BE2C (cell line): ENCODE measurements around the gene PRND.

Experiments used
- DNase-seq: peaks from one replicate; pipeline ENCODE4 v3.0.0-alpha.2; 2020
- H3K27me3 ChIP-seq: fragments of 250-450 bp; sonication (Bioruptor Pico); 2 replicates; pipeline ENCODE4 v1.5.1; 2020; ENCODE audit warnings: mild to moderate bottlenecking
- H3K36me3 ChIP-seq: fragments of 250-450 bp; sonication (Bioruptor Pico); 2 replicates; pipeline ENCODE4 v1.5.1; 2020; ENCODE audit warnings: mild to moderate bottlenecking
- H3K4me1 ChIP-seq: fragments of 250-450 bp; sonication (Bioruptor Pico); 2 replicates; pipeline ENCODE4 v1.5.1; 2020
- H3K4me3 ChIP-seq: 2 replicates; pipeline ENCODE4 v1.5.1; 2011; ENCODE audit warnings: low read depth, low read length
- H3K9me3 ChIP-seq: fragments of 250-450 bp; sonication (Bioruptor Pico); 2 replicates; pipeline ENCODE4 v1.5.1; 2020
- TF ChIP-seq, protein P1 (sequence below): IDR thresholded peaks from 2 replicates; pipeline ENCODE4 v1.5.1; 2012; ENCODE audit warnings: mild to moderate bottlenecking, low read depth, low read length

PRND gene

GRCh38 chr20:4724459-4725262 lies 3.0 kb downstream of the PRND start:
- TF ChIP-seq, protein P1, sequence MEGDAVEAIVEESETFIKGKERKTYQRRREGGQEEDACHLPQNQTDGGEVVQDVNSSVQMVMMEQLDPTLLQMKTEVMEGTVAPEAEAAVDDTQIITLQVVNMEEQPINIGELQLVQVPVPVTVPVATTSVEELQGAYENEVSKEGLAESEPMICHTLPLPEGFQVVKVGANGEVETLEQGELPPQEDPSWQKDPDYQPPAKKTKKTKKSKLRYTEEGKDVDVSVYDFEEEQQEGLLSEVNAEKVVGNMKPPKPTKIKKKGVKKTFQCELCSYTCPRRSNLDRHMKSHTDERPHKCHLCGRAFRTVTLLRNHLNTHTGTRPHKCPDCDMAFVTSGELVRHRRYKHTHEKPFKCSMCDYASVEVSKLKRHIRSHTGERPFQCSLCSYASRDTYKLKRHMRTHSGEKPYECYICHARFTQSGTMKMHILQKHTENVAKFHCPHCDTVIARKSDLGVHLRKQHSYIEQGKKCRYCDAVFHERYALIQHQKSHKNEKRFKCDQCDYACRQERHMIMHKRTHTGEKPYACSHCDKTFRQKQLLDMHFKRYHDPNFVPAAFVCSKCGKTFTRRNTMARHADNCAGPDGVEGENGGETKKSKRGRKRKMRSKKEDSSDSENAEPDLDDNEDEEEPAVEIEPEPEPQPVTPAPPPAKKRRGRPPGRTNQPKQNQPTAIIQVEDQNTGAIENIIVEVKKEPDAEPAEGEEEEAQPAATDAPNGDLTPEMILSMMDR = no peak
- no peak for DNase-seq

GRCh38 chr20:4725263-4725550 lies 3.5 kb downstream of the PRND start:
- Histone ChIP-seq H3K9me3 (no peaks in the 10 kb centered on the region), H3K4me1 (no peaks in the 10 kb centered on the region), H3K4me3 (no peak overlapping the region), H3K36me3 (no peaks in the 10 kb centered on the region), H3K27me3 (peaks cover 5% of the 10 kb centered on the region; the same call in 1 of the 2 replicates)
- DNase-seq = no peak
- TF ChIP-seq, protein P1 = no peak

More at GRCh38 chr20:4724459-4725262, 3.0 kb downstream of the PRND start:
- Histone ChIP-seq H3K9me3 (no peaks in the 10 kb centered on the region), H3K36me3 (no peaks in the 10 kb centered on the region), H3K4me3 (no peak overlapping the region), H3K4me1 (no peaks in the 10 kb centered on the region), H3K27me3 (peaks cover 5% of the 10 kb centered on the region; the same call in 1 of the 2 replicates)

DNA sequence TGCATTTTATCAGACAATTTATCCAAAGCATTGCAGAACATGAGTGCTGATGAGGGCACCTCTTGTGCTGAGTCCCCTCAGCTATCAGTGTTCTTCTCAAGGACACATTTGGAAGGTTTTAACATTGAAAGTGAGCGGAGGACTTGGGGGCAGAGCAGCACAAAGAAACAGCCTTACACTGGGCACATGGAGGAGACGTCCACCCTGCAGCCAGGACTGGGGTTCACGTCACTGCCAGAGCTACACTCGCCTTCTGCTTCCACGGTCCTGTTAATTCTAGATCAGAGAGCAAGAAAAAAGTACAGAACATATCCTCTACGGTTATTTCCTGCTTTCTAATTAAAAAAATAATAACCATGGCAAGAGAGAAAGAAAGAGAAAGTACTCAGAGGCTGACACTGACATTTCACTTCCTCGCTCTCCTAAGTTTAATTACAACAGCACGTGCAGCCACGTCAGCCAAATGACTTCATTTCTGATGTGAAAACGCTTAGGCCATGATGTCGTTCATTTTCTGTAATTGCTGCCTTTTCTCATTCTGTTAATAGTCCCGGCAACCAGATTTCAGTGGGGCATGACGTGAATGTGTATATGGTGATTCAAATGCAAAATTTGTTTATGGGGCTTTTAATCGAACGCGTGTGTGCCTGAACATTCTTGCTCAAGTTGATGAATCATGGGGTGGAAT lies 5.1 kb downstream of the PRND start:
- H3K36me3 ChIP-seq = no peaks in the 10 kb centered on the region
- no peak overlapping the region for H3K4me3 ChIP-seq
- no peaks in the 10 kb centered on the region for H3K4me1 ChIP-seq
- TF ChIP-seq, protein P1 = no peak
- peaks cover 2% of the 10 kb centered on the region; the same call in 1 of the 2 replicates for H3K27me3 ChIP-seq
- no peaks in the 10 kb centered on the region for H3K9me3 ChIP-seq
- no peak for DNase-seq

DNA sequence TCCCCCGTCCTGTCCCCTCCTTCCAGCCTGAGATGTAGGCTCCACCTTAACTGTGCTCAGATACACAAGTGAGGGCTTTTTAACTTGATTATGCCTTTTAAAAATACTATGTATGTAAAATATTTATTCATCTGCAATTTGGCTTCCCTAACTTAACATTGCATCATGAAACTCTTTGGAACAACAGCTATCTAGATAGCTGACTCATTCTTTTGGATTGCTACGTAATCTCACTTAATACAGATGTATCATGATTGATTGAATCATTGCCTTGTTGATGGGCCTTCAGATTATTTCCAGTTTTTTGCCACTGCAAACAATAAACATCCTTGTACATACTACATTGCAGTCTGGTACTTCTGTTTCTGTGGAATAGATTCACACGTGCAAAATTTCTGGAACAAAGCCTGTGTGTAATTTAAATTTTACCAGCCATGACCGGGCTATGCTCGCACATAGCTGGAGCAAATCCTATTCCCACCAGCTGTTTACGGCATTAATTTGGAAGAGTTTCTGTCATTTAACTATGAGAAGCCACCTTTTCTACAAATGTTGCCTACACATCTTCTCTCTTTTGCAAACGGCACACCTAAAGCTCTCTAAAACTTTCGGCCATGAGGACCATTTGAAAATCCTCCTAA lies 6.5 kb downstream of the PRND start:
- Histone ChIP-seq H3K4me1 (no peaks in the 10 kb centered on the region), H3K27me3 (no peaks in the 10 kb centered on the region; the same call in 1 of the 2 replicates), H3K4me3 (no peak overlapping the region), H3K36me3 (no peaks in the 10 kb centered on the region), H3K9me3 (no peaks in the 10 kb centered on the region)
- TF ChIP-seq, protein P1 = no peak
- no peak for DNase-seq

- no peak overlapping the region for H3K4me3 ChIP-seq
- H3K27me3 ChIP-seq = no peaks in the 10 kb centered on the region; the same call in 1 of the 2 replicates
- H3K9me3 ChIP-seq = no peaks in the 10 kb centered on the region
- H3K4me1 ChIP-seq = no peaks in the 10 kb centered on the region
- no peaks in the 10 kb centered on the region for H3K36me3 ChIP-seq
- TF ChIP-seq, protein P1 = no peak
- DNase-seq = no peak
Measured at GRCh38 chr20:4729265-4729664, 7.6 kb downstream of the PRND start.

DNA sequence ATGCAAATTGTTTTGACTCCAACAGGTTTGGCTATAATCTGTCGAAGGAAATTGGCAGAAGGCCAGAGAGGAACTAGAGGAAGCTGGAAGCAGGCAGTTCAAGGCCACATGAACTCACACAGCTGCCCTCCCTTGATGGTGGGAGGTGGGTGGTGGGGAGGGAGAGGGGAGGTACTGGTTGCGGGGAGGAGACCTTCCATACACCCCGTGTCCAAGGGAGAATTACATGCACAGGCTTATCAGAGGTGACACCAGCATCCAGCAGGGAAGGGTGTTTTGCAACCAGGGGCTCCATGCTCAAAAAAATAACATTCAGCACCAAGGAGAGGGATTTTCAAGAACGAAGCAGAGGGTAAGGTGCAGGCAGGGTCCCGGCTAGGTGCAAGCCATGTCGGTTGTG lies 9.1 kb downstream of the PRND start:
- Histone ChIP-seq H3K36me3 (no peaks in the 10 kb centered on the region), H3K27me3 (no peaks in the 10 kb centered on the region; the same call in 1 of the 2 replicates), H3K4me3 (no peak overlapping the region), H3K9me3 (no peaks in the 10 kb centered on the region), H3K4me1 (no peaks in the 10 kb centered on the region)
- TF ChIP-seq, protein P1 = no peak
- no peak for DNase-seq
